ENCODE results near the gene PCDH10. TPM values are rescaled to one million over a fixed set of nuclear protein-coding genes. Genes with fewer than 3 reads are reported as not detected.

Gene PCDH10
- under 1 TPM in 1 of 4 donors, not detected in 3; under 0.01 TPM for total RNA-seq

DNA sequence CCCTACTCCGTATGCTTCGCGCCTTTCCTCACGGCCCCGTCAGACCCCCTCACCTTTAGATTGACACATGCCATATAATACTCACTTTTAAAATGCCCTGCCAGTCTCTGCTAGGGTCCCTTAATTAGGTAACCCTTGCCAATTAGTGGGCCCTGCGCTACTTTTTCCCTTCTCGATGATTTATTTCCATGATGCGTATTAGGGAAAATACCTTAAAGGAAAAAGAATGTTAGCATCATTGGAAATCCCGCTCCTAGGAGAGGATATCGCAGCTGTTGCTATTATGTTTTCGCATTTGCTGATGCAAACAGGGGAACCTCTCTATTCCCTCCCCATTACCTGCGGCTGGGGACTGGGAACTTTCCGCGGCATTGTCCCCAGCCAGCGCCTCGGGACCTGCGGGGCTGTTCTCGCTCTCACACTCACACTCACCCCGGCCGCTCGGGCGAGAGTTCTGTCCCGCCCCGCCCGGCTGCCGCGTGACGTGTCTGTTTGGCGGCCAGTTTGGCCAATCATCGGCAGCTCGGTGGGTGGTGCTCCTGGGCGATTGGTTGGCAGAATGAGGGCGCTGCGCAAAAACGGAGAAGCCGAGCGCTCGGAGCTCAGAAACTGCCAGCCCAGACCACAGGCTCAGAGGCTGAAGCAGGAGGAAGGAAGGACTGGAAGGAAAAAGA, at the start of gene PCDH10:
Gene PCDH10 (plus strand): TSS at position 605 of the 674 bp plus-strand sequence. CDS start 847 bp downstream, outside the sequence.
- TF ChIP-seq, protein P1, sequence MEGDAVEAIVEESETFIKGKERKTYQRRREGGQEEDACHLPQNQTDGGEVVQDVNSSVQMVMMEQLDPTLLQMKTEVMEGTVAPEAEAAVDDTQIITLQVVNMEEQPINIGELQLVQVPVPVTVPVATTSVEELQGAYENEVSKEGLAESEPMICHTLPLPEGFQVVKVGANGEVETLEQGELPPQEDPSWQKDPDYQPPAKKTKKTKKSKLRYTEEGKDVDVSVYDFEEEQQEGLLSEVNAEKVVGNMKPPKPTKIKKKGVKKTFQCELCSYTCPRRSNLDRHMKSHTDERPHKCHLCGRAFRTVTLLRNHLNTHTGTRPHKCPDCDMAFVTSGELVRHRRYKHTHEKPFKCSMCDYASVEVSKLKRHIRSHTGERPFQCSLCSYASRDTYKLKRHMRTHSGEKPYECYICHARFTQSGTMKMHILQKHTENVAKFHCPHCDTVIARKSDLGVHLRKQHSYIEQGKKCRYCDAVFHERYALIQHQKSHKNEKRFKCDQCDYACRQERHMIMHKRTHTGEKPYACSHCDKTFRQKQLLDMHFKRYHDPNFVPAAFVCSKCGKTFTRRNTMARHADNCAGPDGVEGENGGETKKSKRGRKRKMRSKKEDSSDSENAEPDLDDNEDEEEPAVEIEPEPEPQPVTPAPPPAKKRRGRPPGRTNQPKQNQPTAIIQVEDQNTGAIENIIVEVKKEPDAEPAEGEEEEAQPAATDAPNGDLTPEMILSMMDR (IDR thresholded peaks at IDR 0.05; ENCODE audit: low read depth), result no peak

DNA sequence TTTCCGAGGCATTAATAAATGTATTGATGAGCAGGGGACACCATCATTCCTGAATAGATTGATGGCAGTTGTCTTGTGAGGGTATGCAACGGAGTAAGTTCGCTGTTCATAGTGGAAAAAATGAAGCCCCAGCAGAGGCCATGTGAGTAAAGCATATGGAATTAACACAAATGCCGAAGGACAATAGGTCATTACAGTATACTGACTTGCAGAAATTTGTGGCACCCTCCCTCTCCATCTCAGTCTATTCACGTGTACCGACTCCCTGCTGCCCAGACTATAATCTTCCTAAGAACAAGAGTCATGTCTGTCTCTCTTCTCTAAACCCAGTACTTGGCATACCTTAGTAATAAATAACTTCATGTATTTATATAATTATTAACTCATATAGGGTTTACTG, 47.1 kb upstream of the PCDH10 start:
- TF ChIP-seq, protein P1 (IDR thresholded peaks at IDR 0.05; ENCODE audit: low read depth), result no peak

DNA sequence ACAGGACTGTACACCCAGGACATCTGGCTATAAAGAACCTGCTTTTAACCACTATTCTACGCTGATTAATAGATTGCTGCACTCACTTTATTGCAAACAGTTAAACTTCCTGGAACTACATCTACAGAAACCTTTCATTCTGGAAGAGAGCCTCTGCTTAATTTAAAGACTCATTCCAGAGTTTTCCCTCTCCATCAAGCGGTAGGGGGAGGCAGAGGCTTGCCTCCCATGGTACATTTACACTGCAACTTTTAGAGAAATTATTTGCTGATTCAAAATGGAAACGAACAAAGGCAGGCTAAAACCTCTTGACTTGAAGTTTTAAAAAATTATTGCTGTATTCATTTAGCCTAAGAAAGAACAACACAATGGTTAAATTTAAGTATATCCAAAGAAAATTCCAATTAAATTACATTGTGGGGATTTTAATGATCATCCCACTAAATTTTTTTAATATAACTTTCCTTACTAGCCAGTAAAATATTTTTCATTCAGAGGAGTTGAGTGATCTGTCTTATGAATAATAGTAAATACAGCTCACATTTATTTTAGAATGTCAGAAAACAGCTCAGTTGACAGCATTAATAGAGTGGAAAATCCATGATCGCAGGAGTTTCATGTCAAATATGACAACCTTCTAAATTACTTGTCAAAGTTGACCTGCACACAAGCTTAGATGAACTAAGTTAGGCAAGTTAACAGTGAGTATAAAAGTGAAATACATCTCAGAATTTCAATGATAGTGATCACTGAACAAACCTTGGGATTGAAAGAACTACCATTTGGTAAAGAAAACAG, 46.3 kb upstream of the PCDH10 start:
- TF ChIP-seq, protein P1 (IDR thresholded peaks at IDR 0.05; ENCODE audit: low read depth), result no peak

DNA sequence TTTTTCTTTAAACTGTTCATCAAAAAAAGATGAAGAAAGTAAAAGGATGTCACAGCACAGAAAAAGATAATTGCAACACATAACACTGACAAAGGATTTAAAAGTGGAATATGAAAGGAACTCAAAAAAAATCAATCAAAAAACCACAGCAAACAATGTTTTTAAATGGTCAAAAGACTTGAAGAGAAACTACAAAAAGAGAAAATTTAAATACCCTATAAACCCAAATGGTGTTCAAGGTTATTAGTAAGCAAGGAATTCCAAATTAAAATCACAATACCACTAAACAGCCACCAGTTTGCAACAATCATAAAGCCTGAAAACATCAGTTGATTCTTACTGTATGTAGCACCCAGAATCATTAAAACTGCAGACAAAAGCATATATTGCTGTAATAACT, 36.5 kb upstream of the PCDH10 start:
- TF ChIP-seq, protein P1 (IDR thresholded peaks at IDR 0.05; ENCODE audit: low read depth), result no peak

DNA sequence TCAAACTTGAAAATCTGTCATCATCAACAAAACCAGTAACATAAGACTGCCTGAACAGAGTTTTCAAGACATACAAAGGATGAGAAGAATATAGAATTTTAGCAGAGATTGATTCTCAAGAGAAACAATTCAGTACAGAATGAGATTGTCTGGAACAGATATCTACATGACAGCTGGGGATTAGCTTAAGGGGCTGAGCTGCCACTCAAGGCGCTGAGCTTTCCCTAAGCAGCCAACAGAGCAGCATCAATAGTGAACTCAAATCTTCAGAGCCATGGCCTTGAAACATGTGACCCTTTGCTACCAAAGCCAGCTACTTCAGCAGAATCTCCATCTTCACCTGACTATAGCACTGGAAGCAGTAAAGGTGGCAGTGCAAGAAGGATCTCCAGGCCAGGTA, 24.3 kb upstream of the PCDH10 start:
- TF ChIP-seq, protein P1 (IDR thresholded peaks at IDR 0.05; ENCODE audit: low read depth), result no peak

DNA sequence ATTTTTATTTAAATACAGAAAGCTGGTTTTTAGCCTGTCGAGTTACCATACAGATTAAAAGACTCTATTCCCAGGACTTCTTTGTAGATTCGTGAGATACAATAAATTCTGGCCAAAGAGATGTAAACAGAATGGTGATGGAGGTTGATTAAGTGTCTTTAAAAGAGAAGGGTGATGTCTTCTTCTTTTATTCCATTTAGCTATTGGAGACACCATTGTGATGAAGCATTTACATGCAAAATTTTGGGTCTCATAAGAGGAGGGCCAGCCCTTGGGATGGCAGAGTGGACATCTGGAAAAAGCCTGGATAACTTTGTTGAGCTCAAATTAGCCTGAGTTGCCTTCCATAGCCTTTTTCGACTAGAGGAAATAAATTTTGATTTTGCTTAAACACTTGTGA, 21.6 kb upstream of the PCDH10 start:
- TF ChIP-seq, protein P1 (IDR thresholded peaks at IDR 0.05; ENCODE audit: low read depth), result no peak

DNA sequence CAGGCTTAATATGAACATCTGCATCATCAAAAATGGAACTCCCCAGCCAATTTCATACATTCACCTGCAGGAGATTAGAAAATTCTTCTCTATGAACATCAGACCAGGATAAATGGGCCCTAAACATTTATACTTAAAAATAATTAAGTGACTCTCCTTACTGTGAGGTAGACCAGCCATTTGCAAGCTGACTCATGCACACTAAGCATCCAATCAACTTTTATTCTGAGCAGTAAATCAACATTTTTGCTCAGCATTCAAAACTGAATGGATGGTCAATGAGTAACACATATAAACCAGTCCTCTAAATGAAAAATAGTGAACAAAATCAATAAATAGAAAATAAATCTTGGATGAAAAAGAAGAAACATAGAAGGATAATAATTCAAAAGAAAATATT, 19.9 kb upstream of the PCDH10 start:
- TF ChIP-seq, protein P1 (IDR thresholded peaks at IDR 0.05; ENCODE audit: low read depth), result no peak

Measured in subcutaneous adipose tissue (tissue), 4 donors.